OCI-LY3 (cell line): ENCODE data around the gene SCARB1.

Source experiments
- CTCF ChIP-seq: fragments of 200-600, 300-600 bp; sonication (generic); IDR thresholded peaks from 2 replicates; pipeline ENCODE4 v1.5.1; 2014; ENCODE audit warnings: antibody characterized with exemption, low read length, low read depth
- EZH2phosphoT487 ChIP-seq: fragments of 200-600 bp; shearing (Covaris generic); IDR thresholded peaks from 2 replicates; pipeline ENCODE4 v1.6.1; 2018; ENCODE audit warnings: antibody characterized with exemption, mixed run types, low read depth

GRCh38 chr12:124751654-124752355 is 111.9 kb downstream of the SCARB1 start:
- TF ChIP-seq CTCF (no peak), EZH2phosphoT487 (no peak)
